Measurements from ENCODE around the gene DOCK1.

The DOCK1 gene

DNA sequence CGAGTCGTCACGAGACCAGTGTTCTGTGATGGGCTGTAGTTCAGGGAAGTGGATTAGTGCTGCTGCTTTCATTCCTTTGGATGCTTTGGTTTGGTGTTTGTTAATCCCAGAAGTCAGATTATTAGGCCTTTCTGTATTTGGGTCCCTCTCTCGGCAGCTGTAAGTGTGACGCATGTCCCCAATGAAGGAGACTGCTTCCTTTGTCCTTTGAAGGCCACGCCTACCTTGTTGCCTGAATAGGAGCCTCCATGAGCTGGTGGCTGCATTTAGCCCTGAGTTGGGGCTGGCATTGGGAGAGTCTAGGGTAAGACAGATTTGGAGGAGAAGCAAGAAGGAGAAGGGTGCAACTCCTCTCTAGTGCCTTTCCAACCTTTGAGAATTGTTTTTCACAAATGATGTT lies 34.5 kb downstream of the DOCK1 start:
- TF ChIP-seq, protein P1, sequence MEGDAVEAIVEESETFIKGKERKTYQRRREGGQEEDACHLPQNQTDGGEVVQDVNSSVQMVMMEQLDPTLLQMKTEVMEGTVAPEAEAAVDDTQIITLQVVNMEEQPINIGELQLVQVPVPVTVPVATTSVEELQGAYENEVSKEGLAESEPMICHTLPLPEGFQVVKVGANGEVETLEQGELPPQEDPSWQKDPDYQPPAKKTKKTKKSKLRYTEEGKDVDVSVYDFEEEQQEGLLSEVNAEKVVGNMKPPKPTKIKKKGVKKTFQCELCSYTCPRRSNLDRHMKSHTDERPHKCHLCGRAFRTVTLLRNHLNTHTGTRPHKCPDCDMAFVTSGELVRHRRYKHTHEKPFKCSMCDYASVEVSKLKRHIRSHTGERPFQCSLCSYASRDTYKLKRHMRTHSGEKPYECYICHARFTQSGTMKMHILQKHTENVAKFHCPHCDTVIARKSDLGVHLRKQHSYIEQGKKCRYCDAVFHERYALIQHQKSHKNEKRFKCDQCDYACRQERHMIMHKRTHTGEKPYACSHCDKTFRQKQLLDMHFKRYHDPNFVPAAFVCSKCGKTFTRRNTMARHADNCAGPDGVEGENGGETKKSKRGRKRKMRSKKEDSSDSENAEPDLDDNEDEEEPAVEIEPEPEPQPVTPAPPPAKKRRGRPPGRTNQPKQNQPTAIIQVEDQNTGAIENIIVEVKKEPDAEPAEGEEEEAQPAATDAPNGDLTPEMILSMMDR (IDR thresholded peaks at IDR 0.05; ENCODE audit: insufficient read depth, low read depth, low read length, missing control alignments), result no peak
- no peak for DNase-seq (ENCODE audit: low read depth)
- H3K4me3 ChIP-seq (ENCODE audit: low read length), result no peak overlapping the region

DNA sequence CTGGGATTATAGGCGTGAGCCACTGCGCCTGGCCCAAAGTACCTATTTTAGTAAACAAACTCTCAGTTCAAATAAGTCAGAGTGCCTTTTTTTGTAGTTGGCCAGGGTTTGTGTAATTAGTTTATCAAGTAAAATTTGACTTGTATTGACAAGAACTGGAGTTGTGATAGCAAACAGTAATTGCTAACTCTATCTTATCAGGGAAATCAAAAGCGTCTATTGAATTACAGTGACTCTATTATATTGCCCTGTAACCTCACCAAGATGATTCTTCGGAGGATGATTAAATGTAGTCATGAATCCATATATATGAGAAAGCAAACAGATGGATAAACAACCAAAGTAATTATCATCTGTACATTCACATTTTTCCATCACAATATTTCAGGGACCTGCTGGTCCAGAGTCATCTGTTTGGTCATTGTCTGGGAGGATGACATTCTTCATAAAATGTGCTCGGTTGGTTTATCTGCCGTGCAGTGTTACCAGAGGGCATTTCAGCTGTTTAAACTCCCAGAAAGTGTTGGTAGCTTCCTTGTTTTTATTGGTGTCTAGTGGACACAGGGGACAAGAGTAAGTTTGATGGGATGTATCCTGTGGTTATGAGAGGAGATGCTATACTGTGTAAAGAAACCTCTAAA lies 35.6 kb downstream of the DOCK1 start:
- H3K4me3 ChIP-seq (ENCODE audit: low read length), result no peak overlapping the region
- TF ChIP-seq, protein P1 (IDR thresholded peaks at IDR 0.05; ENCODE audit: insufficient read depth, low read depth, low read length, missing control alignments), result no peak

DNA sequence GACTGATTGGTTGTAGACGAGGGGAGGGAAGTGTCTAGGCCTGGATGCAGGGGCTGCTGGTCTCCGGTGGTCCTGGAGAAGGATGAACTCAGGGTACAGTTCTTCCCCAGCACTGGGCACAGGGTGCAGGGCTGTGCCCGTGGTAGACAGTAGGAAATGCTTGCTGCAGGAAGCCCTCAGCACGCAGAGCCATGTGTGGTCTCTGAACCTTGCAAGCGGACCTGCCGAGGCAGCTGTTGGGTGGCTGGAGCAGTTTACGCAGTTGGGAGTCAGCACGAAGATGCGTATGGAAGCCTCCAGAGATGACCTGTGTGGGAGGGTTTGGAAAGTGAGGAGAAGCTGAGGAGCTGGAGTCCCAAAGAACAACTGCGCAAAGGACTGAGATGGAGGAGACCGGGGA lies 39.0 kb downstream of the DOCK1 start:
- TF ChIP-seq, protein P1 (IDR thresholded peaks at IDR 0.05; ENCODE audit: insufficient read depth, low read depth, low read length, missing control alignments), result no peak

More for the DNA sequence above, 35.6 kb downstream of the DOCK1 start:
- DNase-seq (ENCODE audit: low read depth), result no peak

DNA sequence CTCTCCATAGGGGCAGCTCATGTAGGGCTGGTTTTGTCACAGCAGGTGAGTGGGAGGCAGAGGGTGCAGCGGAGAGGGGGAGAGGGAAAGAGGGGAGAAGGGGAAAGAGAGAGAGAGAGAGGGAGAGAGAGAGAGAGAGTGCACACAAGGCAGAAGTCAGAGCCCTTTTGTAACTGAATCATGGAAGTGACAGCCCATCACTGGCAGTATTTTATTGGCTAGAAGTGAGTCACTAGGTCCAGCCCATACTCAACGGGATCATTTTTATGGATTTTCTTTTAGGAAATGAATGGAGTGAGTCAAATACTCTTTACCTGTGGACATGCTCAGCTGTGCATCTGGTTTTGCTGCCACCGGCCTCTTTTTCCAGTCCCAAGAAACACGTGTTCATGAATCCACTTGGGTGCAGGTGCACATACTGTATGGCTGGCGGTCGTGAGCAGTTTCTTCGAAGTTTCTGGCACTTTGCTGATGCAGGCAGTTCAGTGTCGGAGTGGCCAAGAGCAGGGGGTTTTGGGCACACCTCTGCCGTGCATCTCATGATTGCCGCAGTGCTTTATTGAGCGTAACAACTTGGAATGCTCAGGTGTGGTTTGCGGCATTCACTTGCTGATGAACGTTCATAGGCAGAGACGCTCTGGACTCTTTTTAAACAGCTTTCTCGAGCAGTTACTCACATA lies 40.3 kb downstream of the DOCK1 start:
- no peak overlapping the region for H3K4me3 ChIP-seq (ENCODE audit: low read length)
- TF ChIP-seq, protein P1 (IDR thresholded peaks at IDR 0.05; ENCODE audit: insufficient read depth, low read depth, low read length, missing control alignments), result no peak
- DNase-seq (ENCODE audit: low read depth), result peak; percentile 24

More for the DNA sequence above, 39.0 kb downstream of the DOCK1 start:
- no peak overlapping the region for H3K4me3 ChIP-seq (ENCODE audit: low read length)
- no peak for DNase-seq (ENCODE audit: low read depth)

DNA sequence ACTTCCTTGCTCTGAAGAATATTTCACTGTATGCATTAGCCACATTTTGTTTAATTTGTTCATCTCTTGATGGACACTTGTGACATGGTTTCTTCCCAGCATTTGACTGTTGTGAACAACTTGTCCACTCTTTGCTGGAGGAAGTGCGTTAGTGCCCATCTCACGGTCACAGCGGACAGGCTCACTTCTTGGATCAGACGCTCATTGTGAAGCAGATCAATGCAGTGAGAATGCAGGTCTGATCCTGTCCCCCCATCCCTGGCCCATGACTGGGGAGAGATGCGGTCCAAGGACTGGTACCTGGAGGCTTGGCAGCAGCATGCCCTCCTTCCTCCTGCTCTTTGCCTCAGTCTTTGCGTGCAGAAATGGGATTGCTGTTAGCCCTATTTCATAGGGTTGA lies 41.5 kb downstream of the DOCK1 start:
- DNase-seq (ENCODE audit: low read depth), result no peak
- H3K4me3 ChIP-seq (ENCODE audit: low read length), result no peak overlapping the region
- TF ChIP-seq, protein P1 (IDR thresholded peaks at IDR 0.05; ENCODE audit: insufficient read depth, low read depth, low read length, missing control alignments), result no peak

DNA sequence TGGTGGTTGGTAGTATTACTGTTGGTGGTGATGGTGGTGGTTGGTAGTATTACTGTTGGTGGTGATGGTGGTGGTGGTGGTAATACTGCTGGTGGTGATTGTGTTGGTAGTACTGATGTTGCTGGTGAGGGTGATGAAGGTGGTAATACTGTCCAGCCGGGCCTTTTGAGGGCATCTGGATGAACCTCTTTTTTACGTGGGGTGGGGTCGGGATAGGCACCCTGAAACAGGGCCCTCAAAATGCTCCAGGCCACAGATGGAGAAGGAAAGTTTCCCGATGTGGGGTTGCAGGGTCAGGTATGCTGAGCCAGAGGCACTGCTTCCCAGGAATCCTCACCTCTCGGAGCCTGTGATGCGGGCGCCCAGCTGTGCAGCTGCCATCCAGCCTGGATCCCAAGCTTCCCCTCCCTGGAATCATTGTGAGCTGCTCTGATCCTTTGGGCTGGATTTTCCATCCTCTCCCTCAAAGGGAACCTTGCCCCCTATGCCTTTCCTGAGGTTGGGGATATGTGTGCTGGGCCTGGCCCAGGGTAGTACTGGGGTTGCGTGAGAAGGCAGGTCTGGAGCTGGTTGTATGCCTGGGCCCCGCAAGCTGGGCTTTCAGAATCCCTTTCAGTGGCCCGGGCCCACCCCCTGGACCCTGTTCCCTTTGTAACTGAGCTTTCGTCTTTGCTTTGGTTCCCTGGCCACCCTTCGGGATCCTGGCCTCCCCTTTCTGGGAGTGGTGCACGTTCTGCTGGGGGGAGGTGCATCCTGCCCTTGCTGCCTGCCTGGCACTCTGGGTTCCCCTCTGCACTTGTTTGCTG lies 43.3 kb downstream of the DOCK1 start:
- TF ChIP-seq, protein P1 (IDR thresholded peaks at IDR 0.05; ENCODE audit: insufficient read depth, low read depth, low read length, missing control alignments), result no peak

More for the DNA sequence above, 43.3 kb downstream of the DOCK1 start:
- no peak overlapping the region for H3K4me3 ChIP-seq (ENCODE audit: low read length)
- DNase-seq (ENCODE audit: low read depth), result no peak

Measured in epithelial cell of esophagus (primary cell).